Panc1 (cell line): ENCODE data around the gene LGALS3. TPM values are rescaled to one million over a fixed set of nuclear protein-coding genes. Genes with fewer than 3 reads are reported as not detected.

ENCODE experiments used
- ATAC-seq: fragments of 200-7000 bp; cut with Tn5 transposase; 2 replicates; pipeline ENCODE4 v1.9.1; 2020; ENCODE audit warnings: mild to moderate bottlenecking, moderate library complexity
- BruUV-seq: library from RNA; stranded (reverse); fragments of 400-500 nt; replicated peaks from 2 replicates; lab custom pipeline; 2021; lab: Mats Ljungman, UMichigan
- CTCF ChIA-PET: fragments of 300-600 bp; sonication (Branson Sonifier 250); formaldehyde crosslinking; loops from one replicate; lab custom pipeline; 2022; ENCODE audit warnings: antibody characterized with exemption; lab: Charles Lee
- POLR2A ChIA-PET: fragments of 300-600 bp; sonication (Branson Sonifier 250); formaldehyde crosslinking; loops from one replicate; lab custom pipeline; 2022; ENCODE audit warnings: antibody characterized with exemption; lab: Charles Lee
- DNase-seq: peaks from one replicate; pipeline ENCODE4 v3.0.0-alpha.2; 2010; ENCODE audit warnings: low read depth, low spot score
- H3K27ac ChIP-seq: 2 replicates; pipeline ENCODE4 v1.5.1; 2011; ENCODE audit warnings: mild to moderate bottlenecking, low read length, inconsistent platforms
- H3K27me3 ChIP-seq: fragments of 200-500 bp; sonication (Bioruptor generic); 2 replicates; pipeline ENCODE4 v1.6.0; 2014; ENCODE audit warnings: low read length, inconsistent platforms; ENCODE audit not compliant: control insufficient read depth, insufficient read depth
- H3K36me3 ChIP-seq: fragments of 200-500 bp; sonication (Bioruptor generic); 2 replicates; pipeline ENCODE4 v1.5.1; 2014; ENCODE audit warnings: inconsistent platforms, mild to moderate bottlenecking, low read length, moderate library complexity; ENCODE audit not compliant: control insufficient read depth, insufficient read depth
- H3K4me1 ChIP-seq: 2 replicates; pipeline ENCODE4 v1.5.1; 2011; ENCODE audit warnings: inconsistent platforms, mild to moderate bottlenecking, low read length, moderate library complexity; ENCODE audit not compliant: control insufficient read depth, insufficient read depth
- H3K4me3 ChIP-seq, 2 experiments: 2 replicates each; pipeline ENCODE4 v1.5.1; 2011 to 2012; ENCODE audit warnings: low read depth in 2 of 2, low read length in 2 of 2, mild to moderate bottlenecking in 2 of 2, inconsistent platforms in 1 of 2, moderate library complexity in 1 of 2
- H3K9me3 ChIP-seq: fragments of 200-500 bp; sonication (Bioruptor generic); 2 replicates; pipeline ENCODE4 v1.5.1; 2014; ENCODE audit warnings: low read depth, mild to moderate bottlenecking, inconsistent platforms, low read length, moderate library complexity; ENCODE audit not compliant: control insufficient read depth, insufficient read depth
- CTCF ChIP-seq: fragments of 450-650 bp; IDR thresholded peaks from 2 replicates; pipeline ENCODE4 v1.5.1; 2017; ENCODE audit warnings: mild to moderate bottlenecking
- POLR2AphosphoS5 ChIP-seq: IDR thresholded peaks from 2 replicates; pipeline ENCODE4 v1.6.1; 2012; ENCODE audit warnings: mild to moderate bottlenecking, low read depth, low read length, moderate library complexity
- SIN3A ChIP-seq: IDR thresholded peaks from 2 replicates; pipeline ENCODE4 v1.6.1; 2012; ENCODE audit warnings: low read depth, mild to moderate bottlenecking, low read length, moderate library complexity, borderline replicate concordance; ENCODE audit not compliant: insufficient read depth
- TCF7L2 ChIP-seq: IDR thresholded peaks from 2 replicates; pipeline ENCODE4 v1.6.1; 2011; ENCODE audit warnings: mild to moderate bottlenecking, low read depth, low read length, inconsistent platforms
- in situ Hi-C: cut with HindIII; loops from 2 replicates; pipeline ENCODE4 v1.10.0; 2016; ENCODE audit warnings: low sequenced_read_pairs, low pct_unique_long_range_greater_than_20kb
- intact Hi-C: fragments of 100-400 bp; cut with micrococcal nuclease; formaldehyde crosslinking; loops from one replicate; pipeline ENCODE4 v1.10.0; 2022; ENCODE audit not compliant: unreplicated experiment
- total RNA-seq: library from RNA; stranded (reverse); gene quantifications from one replicate; pipeline ENCODE4 v1.2.1, GENCODE V29; 2021; ENCODE audit not compliant: unreplicated experiment
- TF ChIP-seq, protein P1 (sequence below), 2 experiments: IDR thresholded peaks; 2 replicates each; pipeline ENCODE4 v1.6.1; 2011 to 2012; ENCODE audit warnings: low read depth in 2 of 2, control low read depth in 1 of 2, low read length in 1 of 2, mild to moderate bottlenecking in 1 of 2, moderate library complexity in 1 of 2; ENCODE audit not compliant: insufficient read depth in 1 of 2

LGALS3 gene
- total RNA-seq, 1 experiment from 2014 or later = 146 TPM

DNA sequence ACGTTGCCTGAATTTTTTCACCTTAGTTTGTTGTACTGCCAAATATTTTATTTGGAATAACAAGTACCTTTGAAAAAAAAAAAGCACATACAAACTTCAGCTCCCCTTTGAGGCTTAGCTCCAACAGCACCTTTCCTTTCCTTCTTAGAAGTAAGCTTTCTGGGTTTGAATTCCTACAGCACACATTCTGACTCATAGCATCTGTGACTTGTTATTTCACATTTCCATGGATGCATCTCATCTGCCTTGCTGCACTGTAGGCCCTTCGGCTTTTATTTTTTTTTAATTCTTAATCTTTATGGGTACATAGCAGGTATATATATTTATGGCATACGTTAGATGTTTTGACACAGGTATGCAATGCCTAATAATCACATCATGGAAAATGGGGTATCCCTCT lies 7.2 kb downstream of the LGALS3 start:
- ChIA-PET POLR2A (interaction anchor here (0.6 kb wide), 1 partner anchor 16 kb away, joined by 7 read pairs; no protein-coding TSS in a partner anchor), CTCF (no interaction called here)
- intact Hi-C loops = no loop called here

GRCh38 chr14:55136885-55137786 lies 8.1 kb downstream of the LGALS3 start:
- POLR2A ChIA-PET = interaction anchor here (0.6 kb wide), 2 partner anchors 15 to 969 kb away, joined by 3 to 7 read pairs; no protein-coding TSS in a partner anchor

More for the DNA sequence above, 7.2 kb downstream of the LGALS3 start:
- DNase-seq (no peak), ATAC-seq (no peak)
- in situ Hi-C loops = no loop called here
- no TSS peak for BruUV-seq
- TF ChIP-seq TCF7L2 (no peak), SIN3A (no peak), CTCF (no peak), POLR2AphosphoS5 (no peak)
- TF ChIP-seq, protein P1, sequence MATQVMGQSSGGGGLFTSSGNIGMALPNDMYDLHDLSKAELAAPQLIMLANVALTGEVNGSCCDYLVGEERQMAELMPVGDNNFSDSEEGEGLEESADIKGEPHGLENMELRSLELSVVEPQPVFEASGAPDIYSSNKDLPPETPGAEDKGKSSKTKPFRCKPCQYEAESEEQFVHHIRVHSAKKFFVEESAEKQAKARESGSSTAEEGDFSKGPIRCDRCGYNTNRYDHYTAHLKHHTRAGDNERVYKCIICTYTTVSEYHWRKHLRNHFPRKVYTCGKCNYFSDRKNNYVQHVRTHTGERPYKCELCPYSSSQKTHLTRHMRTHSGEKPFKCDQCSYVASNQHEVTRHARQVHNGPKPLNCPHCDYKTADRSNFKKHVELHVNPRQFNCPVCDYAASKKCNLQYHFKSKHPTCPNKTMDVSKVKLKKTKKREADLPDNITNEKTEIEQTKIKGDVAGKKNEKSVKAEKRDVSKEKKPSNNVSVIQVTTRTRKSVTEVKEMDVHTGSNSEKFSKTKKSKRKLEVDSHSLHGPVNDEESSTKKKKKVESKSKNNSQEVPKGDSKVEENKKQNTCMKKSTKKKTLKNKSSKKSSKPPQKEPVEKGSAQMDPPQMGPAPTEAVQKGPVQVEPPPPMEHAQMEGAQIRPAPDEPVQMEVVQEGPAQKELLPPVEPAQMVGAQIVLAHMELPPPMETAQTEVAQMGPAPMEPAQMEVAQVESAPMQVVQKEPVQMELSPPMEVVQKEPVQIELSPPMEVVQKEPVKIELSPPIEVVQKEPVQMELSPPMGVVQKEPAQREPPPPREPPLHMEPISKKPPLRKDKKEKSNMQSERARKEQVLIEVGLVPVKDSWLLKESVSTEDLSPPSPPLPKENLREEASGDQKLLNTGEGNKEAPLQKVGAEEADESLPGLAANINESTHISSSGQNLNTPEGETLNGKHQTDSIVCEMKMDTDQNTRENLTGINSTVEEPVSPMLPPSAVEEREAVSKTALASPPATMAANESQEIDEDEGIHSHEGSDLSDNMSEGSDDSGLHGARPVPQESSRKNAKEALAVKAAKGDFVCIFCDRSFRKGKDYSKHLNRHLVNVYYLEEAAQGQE (IDR thresholded peaks at IDR 0.05; ENCODE audit: insufficient read depth in 1 of 2, low read depth in 2 of 2, low read length in 1 of 2) = no peak
- peaks cover 14% of the 10 kb centered on the region for H3K36me3 ChIP-seq
- H3K4me3 ChIP-seq = no peak overlapping the region
- H3K9me3 ChIP-seq = no peaks in the 10 kb centered on the region
- peaks cover 17% of the 10 kb centered on the region for H3K4me1 ChIP-seq
- H3K27me3 ChIP-seq = no peaks in the 10 kb centered on the region
- H3K27ac ChIP-seq = no peak overlapping the region

More at GRCh38 chr14:55136885-55137786, 8.1 kb downstream of the LGALS3 start:
- no peak overlapping the region for H3K27ac ChIP-seq
- BruUV-seq = no TSS peak
- peaks cover 8% of the 10 kb centered on the region; the same call in 1 of the 2 replicates for H3K4me1 ChIP-seq
- no peak for ATAC-seq
- no peaks in the 10 kb centered on the region for H3K9me3 ChIP-seq
- peaks cover 19% of the 10 kb centered on the region for H3K36me3 ChIP-seq
- H3K4me3 ChIP-seq = no peak overlapping the region
- intact Hi-C loops (no loop called here), in situ Hi-C loops (no loop called here)
- TF ChIP-seq, protein P1 (IDR thresholded peaks at IDR 0.05; ENCODE audit: insufficient read depth in 1 of 2, low read depth in 2 of 2, low read length in 1 of 2) = no peak
- TF ChIP-seq CTCF = no peak
- no peak for TF ChIP-seq SIN3A
- TF ChIP-seq POLR2AphosphoS5 = no peak
- no peak for TF ChIP-seq TCF7L2
- no peaks in the 10 kb centered on the region for H3K27me3 ChIP-seq
- no peak for DNase-seq
- CTCF ChIA-PET = no interaction called here
